Umbilical cord (tissue), 2 donors: ENCODE data around the gene ADCY9. TPM values are rescaled to one million over a fixed set of nuclear protein-coding genes. Genes with fewer than 3 reads are reported as not detected.
A peak's percentile ranks its signal among the peaks of the same experiment; 100 is the strongest.
"Not testable (repeated sequence)": the region's sequence is repeated elsewhere in the genome, so short reads cannot be mapped to it uniquely, and the experiment has no call there.

ENCODE experiments used
- DNase-seq: peaks from one replicate; pipeline ENCODE4 v3.0.0-alpha.2; 2015; ENCODE audit warnings: low spot score
- total RNA-seq: library from RNA; depleted of rRNA; stranded (reverse); fragments of >200 nt; gene quantifications from one replicate; pipeline ENCODE4 v1.2.3, GENCODE V29; 2014; ENCODE audit warnings: low replicate concordance; ENCODE audit not compliant: insufficient read depth

The ADCY9 gene
- total RNA-seq, 1 donor from 2014 or later = 19.0 TPM

- peak; percentile 90 for DNase-seq
These were observed 135.8 kb downstream of the ADCY9 start for GRCh38 chr16:3980253-3981111.

- DNase-seq = no peak
These were observed 136.7 kb downstream of the ADCY9 start for GRCh38 chr16:3979518-3979917.

- DNase-seq = no peak
These were observed 137.2 kb downstream of the ADCY9 start for GRCh38 chr16:3979070-3979469.

GRCh38 chr16:3977376-3977775 lies 138.9 kb downstream of the ADCY9 start:
- no peak for DNase-seq

- DNase-seq = no peak
These were observed 141.5 kb downstream of the ADCY9 start for GRCh38 chr16:3974751-3975150.

GRCh38 chr16:3971706-3972105 lies 144.5 kb downstream of the ADCY9 start:
- peak; percentile 23 for DNase-seq

- no peak for DNase-seq
These were observed 145.0 kb downstream of the ADCY9 start for GRCh38 chr16:3971261-3971660.

- DNase-seq = no peak
These were observed 147.7 kb downstream of the ADCY9 start for GRCh38 chr16:3968551-3968950.

- no peak for DNase-seq
These were observed 149.6 kb downstream of the ADCY9 start for GRCh38 chr16:3966681-3967080.

- no peak for DNase-seq
These were observed 150.3 kb downstream of the ADCY9 start for GRCh38 chr16:3965781-3966582.

- DNase-seq = no peak
These were observed 150.9 kb downstream of the ADCY9 start for GRCh38 chr16:3965306-3965705.

- no peak for DNase-seq
These were observed 151.5 kb downstream of the ADCY9 start for GRCh38 chr16:3964686-3965290.

GRCh38 chr16:3963886-3964685 lies 152.2 kb downstream of the ADCY9 start:
- peak; percentile 39 for DNase-seq

GRCh38 chr16:3963203-3963602 lies 153.0 kb downstream of the ADCY9 start:
- DNase-seq = no peak

- no peak for DNase-seq
These were observed 154.8 kb downstream of the ADCY9 start for GRCh38 chr16:3961449-3961849.

- not testable (repeated sequence) for DNase-seq
These were observed 156.2 kb downstream of the ADCY9 start for GRCh38 chr16:3959926-3960590.

- peak; percentile 68 for DNase-seq
These were observed 157.1 kb downstream of the ADCY9 start for GRCh38 chr16:3959148-3959547.

GRCh38 chr16:3957344-3957980 lies 158.8 kb downstream of the ADCY9 start:
- no peak for DNase-seq

- DNase-seq = peak; percentile 76
These were observed 161.8 kb downstream of the ADCY9 start for GRCh38 chr16:3954411-3954921.
